Loucy (cell line): Measurements from ENCODE around the gene SLC22A3.

ENCODE experiments used
- CTCF ChIP-seq: fragments of 200-600 bp; sonication (generic); conservative IDR thresholded peaks from 2 replicates; pipeline ENCODE4 v1.5.1; 2014; ENCODE audit warnings: mild to moderate bottlenecking, antibody characterized with exemption, low read length
- EZH2phosphoT487 ChIP-seq: fragments of 200-600 bp; IDR thresholded peaks from 2 replicates; pipeline ENCODE4 v1.6.1; 2018; ENCODE audit warnings: antibody characterized with exemption, mild to moderate bottlenecking, moderate library complexity, borderline replicate concordance

DNA sequence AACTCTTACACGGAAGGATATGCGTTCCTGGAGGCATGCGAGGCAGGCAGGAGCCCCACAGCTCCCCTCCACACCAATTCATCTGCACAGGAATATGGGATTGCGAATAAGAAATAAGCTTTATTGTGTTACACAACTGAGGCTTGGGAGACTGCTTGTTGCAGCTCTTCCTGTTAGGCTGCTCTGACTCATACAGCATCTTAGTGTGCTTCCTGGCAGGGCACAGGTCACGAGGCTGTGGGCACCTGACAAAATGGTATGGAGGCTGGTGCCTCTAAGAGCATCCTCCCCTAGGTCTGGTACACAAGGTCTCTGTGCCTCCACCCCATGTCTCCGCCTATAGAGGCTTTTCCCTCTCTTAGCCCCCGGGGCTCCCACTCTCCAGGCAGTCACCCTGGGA, 6.8 kb downstream of the SLC22A3 start:
- TF ChIP-seq CTCF = no peak
- TF ChIP-seq EZH2phosphoT487 = no peak
